K562 treated with DMSO at 1 percent for 24 hours (cell line): ENCODE results near the gene LGALS1. TPM values are rescaled to one million over a fixed set of nuclear protein-coding genes. Genes with fewer than 3 reads are reported as not detected.

Source experiments
- total RNA-seq: library from RNA; unstranded; fragments of 300-600 nt; gene quantifications from 2 replicates; pipeline ENCODE4 v1.2.3, GENCODE V29; 2022; ENCODE audit warnings: low read depth; ENCODE audit not compliant: insufficient read depth

LGALS1 gene
- 1,179 and 1,308 TPM in 2 replicates for total RNA-seq

GRCh38 chr22:37674951-37675929 lies at the start of gene LGALS1:
LGALS1 (plus strand) TSS chr22:37675636; CDS start chr22:37675703, 67 bp downstream.

GRCh38 chr22:37639070-37639760 lies 36.2 kb upstream of the LGALS1 start, which contains the start of gene SH3BP1:
SH3BP1 (plus strand) TSS chr22:37639669; CDS start chr22:37639788, 119 bp downstream.

GRCh38 chr22:37658133-37659065 lies 17.0 kb upstream of the LGALS1 start, which contains the start of gene PDXP:
PDXP (plus strand) TSS chr22:37658723; CDS start chr22:37658783, 60 bp downstream.

GRCh38 chr22:37686002-37686982 lies 10.9 kb downstream of the LGALS1 start, which contains the start of gene NOL12:
NOL12 (plus strand) TSS chr22:37686343; CDS start chr22:37686393, 50 bp downstream.

GRCh38 chr22:37696657-37697537 lies 21.5 kb downstream of the LGALS1 start, which contains the start of gene TRIOBP:
TRIOBP (plus strand) TSS chr22:37697048; CDS start chr22:37701366, 4,318 bp downstream.

Other genes with a start within 250 kb of the LGALS1 start
- gene ELFN2, start 248.2 kb upstream of the LGALS1 start, total RNA-seq: not detected in 2 replicates
- not detected in 2 replicates for gene MFNG, start 189.3 kb upstream of the LGALS1 start, total RNA-seq
- gene CARD10, start 156.2 kb upstream of the LGALS1 start, total RNA-seq: 3.8 and 4.2 TPM in 2 replicates
- gene CDC42EP1, start 115.2 kb upstream of the LGALS1 start, total RNA-seq: 29.1 and 33.3 TPM in 2 replicates
- not detected in 2 replicates for gene LGALS2, start 95.5 kb upstream of the LGALS1 start, total RNA-seq
- 36.8 and 41.6 TPM in 2 replicates for gene GGA1, start 66.8 kb upstream of the LGALS1 start, total RNA-seq
- gene SH3BP1, start 36.0 kb upstream of the LGALS1 start, total RNA-seq: 30.0 and 31.3 TPM in 2 replicates
- gene PDXP, start 16.9 kb upstream of the LGALS1 start, total RNA-seq: 59.5 and 72.3 TPM in 2 replicates
- gene NOL12, start 10.7 kb downstream of the LGALS1 start, total RNA-seq: 14.4 and 19.1 TPM in 2 replicates
- 22.3 and 27.2 TPM in 2 replicates for gene TRIOBP, start 21.4 kb downstream of the LGALS1 start, total RNA-seq
- 93.3 and 95.3 TPM in 2 replicates for gene GCAT, start 132.3 kb downstream of the LGALS1 start, total RNA-seq
- 0.72 and 1.6 TPM in 2 replicates for gene GALR3, start 147.7 kb downstream of the LGALS1 start, total RNA-seq
- 80.4 and 84.6 TPM in 2 replicates for gene ANKRD54, start 168.7 kb downstream of the LGALS1 start, total RNA-seq
- 547 and 552 TPM in 2 replicates for gene EIF3L, start 173.8 kb downstream of the LGALS1 start, total RNA-seq
- 29.1 and 29.6 TPM in 2 replicates for gene MICALL1, start 230.7 kb downstream of the LGALS1 start, total RNA-seq